ENCODE results near the gene SLC4A2. TPM values are rescaled to one million over a fixed set of nuclear protein-coding genes. Genes with fewer than 3 reads are reported as not detected.

SLC4A2 gene
- total RNA-seq, 1 donor from 2014 or later: 99.4 TPM

- no peaks in the 10 kb centered on the region for H3K36me3 Mint-ChIP-seq (ENCODE audit: unreplicated experiment)
- peaks cover 9% of the 10 kb centered on the region for H3K9me3 Mint-ChIP-seq (ENCODE audit: unreplicated experiment)
- no peak for DNase-seq
- peaks cover 21% of the 10 kb centered on the region for H3K4me1 Mint-ChIP-seq (ENCODE audit: low read depth, unreplicated experiment)
- peak overlapping the region; percentile 83 for H3K4me3 Mint-ChIP-seq (ENCODE audit: unreplicated experiment)
- TF ChIP-seq CTCF (IDR thresholded peaks at IDR 0.05; ENCODE audit: partially characterized antibody, unreplicated experiment): no peak
- peak overlapping the region; percentile 46 for H3K27ac Mint-ChIP-seq (ENCODE audit: unreplicated experiment)
- H3K27me3 Mint-ChIP-seq (ENCODE audit: unreplicated experiment): peaks cover 18% of the 10 kb centered on the region
Observed at GRCh38 chr7:151061213-151062110, 2.1 kb downstream of the SLC4A2 start.

- no peak for TF ChIP-seq CTCF (IDR thresholded peaks at IDR 0.05; ENCODE audit: partially characterized antibody, unreplicated experiment)
- Mint-ChIP-seq H3K36me3 (ENCODE audit: unreplicated experiment) (no peaks in the 10 kb centered on the region), H3K27ac (ENCODE audit: unreplicated experiment) (no peak overlapping the region)
Observed at GRCh38 chr7:151062111-151062398, 2.7 kb downstream of the SLC4A2 start.

GRCh38 chr7:151062399-151063211 is 3.2 kb downstream of the SLC4A2 start:
- Mint-ChIP-seq H3K9me3 (ENCODE audit: unreplicated experiment) (peaks cover 4% of the 10 kb centered on the region), H3K36me3 (ENCODE audit: unreplicated experiment) (no peaks in the 10 kb centered on the region), H3K27ac (ENCODE audit: unreplicated experiment) (no peak overlapping the region), H3K27me3 (ENCODE audit: unreplicated experiment) (peaks cover 12% of the 10 kb centered on the region), H3K4me3 (ENCODE audit: unreplicated experiment) (peak overlapping the region; percentile 61), H3K4me1 (ENCODE audit: low read depth, unreplicated experiment) (peaks cover 14% of the 10 kb centered on the region)
- no peak for TF ChIP-seq CTCF (IDR thresholded peaks at IDR 0.05; ENCODE audit: partially characterized antibody, unreplicated experiment)
- peak; percentile 91 for DNase-seq

More at GRCh38 chr7:151062111-151062398, 2.7 kb downstream of the SLC4A2 start:
- no peak for DNase-seq
- peaks cover 16% of the 10 kb centered on the region for H3K27me3 Mint-ChIP-seq (ENCODE audit: unreplicated experiment)
- H3K4me1 Mint-ChIP-seq (ENCODE audit: low read depth, unreplicated experiment): peaks cover 19% of the 10 kb centered on the region
- peak overlapping the region; percentile 83 for H3K4me3 Mint-ChIP-seq (ENCODE audit: unreplicated experiment)
- H3K9me3 Mint-ChIP-seq (ENCODE audit: unreplicated experiment): peaks cover 8% of the 10 kb centered on the region

GRCh38 chr7:151063212-151063561 is 3.8 kb downstream of the SLC4A2 start:
- H3K27me3 Mint-ChIP-seq (ENCODE audit: unreplicated experiment): peaks cover 11% of the 10 kb centered on the region
- H3K4me1 Mint-ChIP-seq (ENCODE audit: low read depth, unreplicated experiment): peaks cover 14% of the 10 kb centered on the region
- no peaks in the 10 kb centered on the region for H3K36me3 Mint-ChIP-seq (ENCODE audit: unreplicated experiment)
- H3K9me3 Mint-ChIP-seq (ENCODE audit: unreplicated experiment): peaks cover 4% of the 10 kb centered on the region
- no peak for DNase-seq
- no peak for TF ChIP-seq CTCF (IDR thresholded peaks at IDR 0.05; ENCODE audit: partially characterized antibody, unreplicated experiment)
- no peak overlapping the region for H3K27ac Mint-ChIP-seq (ENCODE audit: unreplicated experiment)
- peak overlapping the region; percentile 46 for H3K4me3 Mint-ChIP-seq (ENCODE audit: unreplicated experiment)

GRCh38 chr7:151064454-151064853 is 5.1 kb downstream of the SLC4A2 start:
- TF ChIP-seq CTCF (IDR thresholded peaks at IDR 0.05; ENCODE audit: partially characterized antibody, unreplicated experiment): no peak
- H3K27me3 Mint-ChIP-seq (ENCODE audit: unreplicated experiment): peaks cover 6% of the 10 kb centered on the region
- peaks cover 4% of the 10 kb centered on the region for H3K36me3 Mint-ChIP-seq (ENCODE audit: unreplicated experiment)
- DNase-seq: no peak
- peaks cover 9% of the 10 kb centered on the region for H3K4me1 Mint-ChIP-seq (ENCODE audit: low read depth, unreplicated experiment)
- H3K4me3 Mint-ChIP-seq (ENCODE audit: unreplicated experiment): no peak overlapping the region
- H3K9me3 Mint-ChIP-seq (ENCODE audit: unreplicated experiment): peaks cover 4% of the 10 kb centered on the region
- H3K27ac Mint-ChIP-seq (ENCODE audit: unreplicated experiment): no peak overlapping the region

Measured in glutamatergic neuron (in vitro differentiated cells).